Lower leg skin (tissue), 4 donors: ENCODE results near the gene ZIC4. TPM values are rescaled to one million over a fixed set of nuclear protein-coding genes. Genes with fewer than 3 reads are reported as not detected.

Experiments used
- DNase-seq, 2 donors: peaks; one replicate each; pipeline ENCODE4 v3.0.0-alpha.2; 2019; ENCODE audit warnings: low spot score in 2 of 2
- H3K4me3 ChIP-seq: fragments of 200-600 bp; sonication (generic); 2 replicates; pipeline ENCODE4 v1.5.1; 2017; ENCODE audit warnings: mild to moderate bottlenecking, low read depth; ENCODE audit not compliant: poor library complexity, severe bottlenecking
- CTCF ChIP-seq, 3 donors: fragments of 450-650 bp; IDR thresholded peaks; one replicate each; pipeline ENCODE4 v1.5.1; 2016; ENCODE audit warnings: antibody characterized with exemption in 3 of 3, mild to moderate bottlenecking in 3 of 3, moderate library complexity in 2 of 3
- POLR2A ChIP-seq, 2 donors: fragments of 450-650 bp; IDR thresholded peaks; one replicate each; pipeline ENCODE4 v1.6.1; 2016 to 2017; ENCODE audit warnings: antibody characterized with exemption in 2 of 2, mild to moderate bottlenecking in 1 of 2, moderate library complexity in 1 of 2
- WGBS, 2 donors: methylation state at CpG; one replicate each; pipeline ENCODE4 v1.1.5; 2018; 5-methylcytosine and 5-hydroxymethylcytosine counted together
- intact Hi-C: fragments of 100-400 bp; cut with DNase I; formaldehyde crosslinking; loops from one replicate; pipeline ENCODE4 v1.15.0; 2023; ENCODE audit warnings: low total_unique reads
- total RNA-seq, 4 donors: library from RNA; depleted of rRNA; stranded (reverse); fragments of >200 nt; gene quantifications; one replicate each; pipeline ENCODE4 v1.1.0, GENCODE V29; 2016

Gene ZIC4
- total RNA-seq, 4 donors from 2014 or later = 0.10 TPM; not detected in 2

GRCh38 chr3:147371771-147372340, 34.5 kb downstream of the ZIC4 start:
- TF ChIP-seq POLR2A (IDR thresholded peaks at IDR 0.05) = no peak
- no peak for TF ChIP-seq CTCF (IDR thresholded peaks at IDR 0.05)
- 16% methylated on average over 7 of the region's 7 CpGs for WGBS, 2 donors
- intact Hi-C loops = no loop called here
- DNase-seq = no peak
- no peak overlapping the region for H3K4me3 ChIP-seq

DNA sequence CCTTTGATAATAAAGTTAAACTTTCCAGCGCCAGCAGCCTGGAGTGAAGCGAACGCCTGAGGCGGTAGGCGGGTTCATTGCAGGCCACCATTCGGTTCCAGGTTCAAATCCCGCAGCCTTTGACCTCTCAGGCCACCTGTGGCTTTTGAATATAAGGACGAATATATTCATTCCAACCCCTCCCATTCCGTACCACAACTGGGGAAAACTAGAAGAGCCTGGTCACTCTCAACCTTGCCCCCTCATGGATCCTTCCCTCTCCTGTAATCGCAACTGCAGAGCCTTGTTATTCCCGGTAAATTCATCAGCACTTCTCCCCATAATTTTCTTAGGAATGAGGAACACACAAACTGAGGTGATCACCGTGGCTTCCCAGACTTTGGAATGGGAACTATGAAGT, 35.2 kb downstream of the ZIC4 start:
- no peak for TF ChIP-seq CTCF (IDR thresholded peaks at IDR 0.05)
- TF ChIP-seq POLR2A (IDR thresholded peaks at IDR 0.05) = no peak
- WGBS, 2 donors = 10 to 11% methylated on average over 12 of the region's 12 CpGs
- H3K4me3 ChIP-seq = no peak overlapping the region
- DNase-seq = no peak
- intact Hi-C loops = no loop called here

DNA sequence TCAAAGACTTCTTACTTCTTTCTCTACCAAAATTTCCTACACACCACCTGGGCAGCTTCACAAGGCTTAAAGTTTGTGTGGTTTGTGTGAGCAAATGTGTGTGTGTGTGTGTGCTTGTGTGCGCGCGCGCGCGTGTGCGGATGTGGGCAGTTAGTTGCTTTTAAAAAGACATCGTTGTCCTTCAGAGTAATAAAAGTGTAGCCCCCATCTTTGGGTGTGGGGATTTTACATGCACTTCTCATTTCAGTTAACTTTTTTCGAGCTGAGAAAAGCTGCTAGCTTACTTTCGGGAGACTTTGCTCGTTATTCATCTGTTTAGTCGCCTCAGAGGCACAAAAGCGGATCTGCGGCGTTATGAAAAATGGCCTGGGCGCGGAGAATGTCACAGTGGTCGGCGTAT, 36.0 kb downstream of the ZIC4 start:
- DNase-seq = no peak
- no peak overlapping the region for H3K4me3 ChIP-seq
- 18 to 22% methylated on average over 19 of the region's 19 CpGs for WGBS, 2 donors
- intact Hi-C loops = no loop called here
- TF ChIP-seq CTCF (IDR thresholded peaks at IDR 0.05) (no peak), POLR2A (IDR thresholded peaks at IDR 0.05) (no peak)

GRCh38 chr3:147369661-147370123, 36.7 kb downstream of the ZIC4 start:
- no peak for TF ChIP-seq CTCF (IDR thresholded peaks at IDR 0.05)
- TF ChIP-seq POLR2A (IDR thresholded peaks at IDR 0.05) = no peak
- H3K4me3 ChIP-seq = no peak overlapping the region
- 10 to 12% methylated on average over 10 to 18 of the region's 18 CpGs for WGBS, 2 donors
- intact Hi-C loops = no loop called here
- DNase-seq = no peak

DNA sequence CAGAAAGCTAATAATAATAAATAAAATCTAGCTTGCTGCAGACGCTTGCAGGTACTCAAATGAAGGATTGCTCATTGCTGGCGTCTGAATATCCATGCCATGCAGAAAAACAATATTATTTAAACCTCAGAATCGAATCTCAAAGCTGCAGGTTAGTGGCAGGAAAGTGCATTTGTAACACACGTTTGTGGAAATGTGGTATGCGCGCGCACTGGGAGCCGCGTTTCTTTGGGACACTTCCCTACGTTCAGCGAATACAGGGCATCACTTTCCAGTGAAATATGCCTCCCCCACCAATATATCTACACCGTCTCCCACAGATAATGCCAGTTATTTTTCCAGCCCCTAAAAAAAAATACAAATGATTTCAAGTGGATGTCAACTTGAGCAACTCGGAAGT, 37.1 kb downstream of the ZIC4 start:
- WGBS, 2 donors = 12 to 13% methylated on average over 13 of the region's 13 CpGs
- no peak for TF ChIP-seq POLR2A (IDR thresholded peaks at IDR 0.05)

GRCh38 chr3:147368561-147369221, 37.7 kb downstream of the ZIC4 start:
- DNase-seq = no peak
- intact Hi-C loops = no loop called here
- H3K4me3 ChIP-seq = no peak overlapping the region
- 9 to 10% methylated on average over 16 of the region's 16 CpGs for WGBS, 2 donors
- TF ChIP-seq POLR2A (IDR thresholded peaks at IDR 0.05) (no peak), CTCF (IDR thresholded peaks at IDR 0.05) (no peak)

More for the DNA sequence above, 37.1 kb downstream of the ZIC4 start:
- no peak for DNase-seq
- intact Hi-C loops = no loop called here
- no peak overlapping the region for H3K4me3 ChIP-seq
